K562 (cell line): ENCODE data around the gene MYADML2. TPM values are rescaled to one million over a fixed set of nuclear protein-coding genes. Genes with fewer than 3 reads are reported as not detected.

Source experiments
- ATAC-seq: fragments of 200-7000 bp; cut with Tn5 transposase; 3 replicates; pipeline ENCODE4 v1.9.1; 2020; ENCODE audit warnings: moderate library complexity
- BruUV-seq: library from RNA; stranded (reverse); fragments of 400-500 nt; replicated peaks from 2 replicates; lab custom pipeline; 2021; lab: Mats Ljungman, UMichigan
- CTCF ChIA-PET: fragments of 300-600 bp; formaldehyde crosslinking; extraction: SDS; loops from one replicate; lab custom pipeline; 2021; ENCODE audit warnings: low intra/inter-chr PET ratio; lab: Yijun Ruan, JAX
- POLR2A ChIA-PET: fragments of 300-600, 350-650 bp; sonication (Branson Sonifier 250); formaldehyde crosslinking; extraction: SDS; loops from one replicate; lab custom pipeline; 2021; ENCODE audit warnings: antibody characterized with exemption, inconsistent platforms; lab: Yijun Ruan, JAX
- DNase-seq, 4 experiments: peaks; one replicate each; pipeline versions ENCODE4 v3.0.0 to v3.0.0-alpha.2; 2011 to 2018; ENCODE audit warnings: low spot score in 3 of 4, mixed read lengths in 3 of 4; ENCODE audit errors: extremely low read depth in 1 of 4
- FAIRE-seq: peaks from 2 replicates; lab custom pipeline; 2011; peaks lifted over from hg19 to GRCh38; lab: Jason Lieb, UNC
- H2AFZ ChIP-seq: 2 replicates; pipeline ENCODE4 v1.6.0; 2011; ENCODE audit warnings: low read depth, low read length, control low read depth, inconsistent platforms
- H3K27ac ChIP-seq: fragments of 200-600 bp; 3 replicates; pipeline ENCODE4 v1.8.0; 2011; ENCODE audit warnings: low read depth, mild to moderate bottlenecking, control low read depth, inconsistent platforms, low read length, moderate library complexity, mixed read lengths; ENCODE audit errors: extremely low read depth
- H3K27me3 ChIP-seq, 2 experiments: fragments of 300-600 bp in 1 of 2; 2 replicates in 1 of 2; 3 replicates in 1 of 2; pipeline versions ENCODE4 v1.6.0 to v1.8.0; 2011; ENCODE audit warnings: inconsistent platforms in 2 of 2, low read length in 2 of 2, mild to moderate bottlenecking in 1 of 2, mixed read lengths in 1 of 2, moderate library complexity in 1 of 2; ENCODE audit not compliant: control insufficient read depth in 2 of 2, insufficient read depth in 2 of 2
- H3K36me3 ChIP-seq: fragments of 300-600 bp; 3 replicates; pipeline ENCODE4 v1.8.0; 2011; ENCODE audit warnings: mild to moderate bottlenecking, low read length, inconsistent platforms; ENCODE audit not compliant: control insufficient read depth, insufficient read depth
- H3K4me1 ChIP-seq, 2 experiments: fragments of 200-600 bp in 1 of 2; replicated peaks in 1 of 2; 2 replicates in 1 of 2; 3 replicates in 1 of 2; pipeline versions ENCODE4 v1.5.1 to v1.8.0; 2011; ENCODE audit warnings: inconsistent platforms in 2 of 2, low read length in 2 of 2, mild to moderate bottlenecking in 1 of 2, mixed read lengths in 1 of 2, moderate library complexity in 1 of 2; ENCODE audit not compliant: control insufficient read depth in 2 of 2, insufficient read depth in 2 of 2
- H3K4me2 ChIP-seq: 2 replicates; pipeline ENCODE4 v1.6.1; 2011; ENCODE audit warnings: low read length, control low read depth, inconsistent platforms, mixed read lengths; ENCODE audit not compliant: insufficient read depth
- H3K4me3 ChIP-seq: fragments of 200-600 bp; sonication (generic), shearing (Covaris generic); 2 replicates; pipeline ENCODE4 v1.5.1; 2016; ENCODE audit warnings: control low read depth, inconsistent platforms
- H3K79me2 ChIP-seq: fragments of 200-600 bp; 3 replicates; pipeline ENCODE4 v1.8.0; 2011; ENCODE audit warnings: low read length, inconsistent platforms; ENCODE audit not compliant: control insufficient read depth, insufficient read depth
- H3K9ac ChIP-seq, 2 experiments: 2 replicates each; pipeline versions ENCODE4 v1.6.0 to v1.6.1; 2011; ENCODE audit warnings: low read depth in 2 of 2, low read length in 2 of 2, control low read depth in 1 of 2, inconsistent platforms in 1 of 2, mild to moderate bottlenecking in 1 of 2, mixed read lengths in 1 of 2; ENCODE audit not compliant: insufficient read depth in 1 of 2
- H3K9me1 ChIP-seq: one replicate; pipeline ENCODE4 v1.6.0; 2011; ENCODE audit warnings: inconsistent platforms, mild to moderate bottlenecking, low read length, moderate library complexity; ENCODE audit not compliant: control insufficient read depth, insufficient read depth
- H3K9me3 ChIP-seq: replicated peaks from 2 replicates; pipeline ENCODE4 v1.5.1; 2011; ENCODE audit warnings: low read depth, low read length, inconsistent platforms; ENCODE audit not compliant: control insufficient read depth, insufficient read depth
- H4K20me1 ChIP-seq: replicated peaks from 2 replicates; pipeline ENCODE4 v1.6.1; 2011; ENCODE audit warnings: low read length, inconsistent platforms, mixed read lengths; ENCODE audit not compliant: control insufficient read depth, insufficient read depth
- ATF7 ChIP-seq: fragments of 450-650 bp; IDR thresholded peaks from 2 replicates; pipeline ENCODE4 v1.7.1; 2014; ENCODE audit warnings: mild to moderate bottlenecking, moderate library complexity
- HCFC1 ChIP-seq: IDR thresholded peaks from 2 replicates; pipeline ENCODE4 v1.6.1; 2012; ENCODE audit warnings: low read depth, low read length, improper control_type of control experiment
- HMG20A ChIP-seq: fragments of 450-650 bp; formaldehyde crosslinking; conservative IDR thresholded peaks from 2 replicates; pipeline ENCODE4 v1.4.0; 2020; ENCODE audit warnings: mild to moderate bottlenecking, mixed read lengths
- IRF2 ChIP-seq: sonication (generic); formaldehyde crosslinking; IDR thresholded peaks from 2 replicates; pipeline ENCODE4 v1.8.1; 2022; ENCODE audit warnings: mild to moderate bottlenecking, missing genetic modification reagents
- KAT7 ChIP-seq: sonication (generic); formaldehyde crosslinking; IDR thresholded peaks from 2 replicates; pipeline ENCODE4 v1.8.0; 2022; ENCODE audit warnings: missing genetic modification reagents, mild to moderate bottlenecking, borderline replicate concordance
- L3MBTL2 ChIP-seq: fragments of 450-650 bp; IDR thresholded peaks from 2 replicates; pipeline ENCODE4 v1.6.1; 2016; ENCODE audit warnings: mild to moderate bottlenecking, moderate library complexity
- NFIX ChIP-seq: fragments of 250-450 bp; sonication (Bioruptor Pico); IDR thresholded peaks from 2 replicates; pipeline ENCODE4 v1.4.0; 2020; ENCODE audit warnings: low read depth, mild to moderate bottlenecking, moderate library complexity
- PCBP1 ChIP-seq: fragments of 200-400 bp; formaldehyde crosslinking; IDR thresholded peaks from 2 replicates; pipeline ENCODE4 v1.6.1; 2018; ENCODE audit warnings: mild to moderate bottlenecking, low read depth, low read length; ENCODE audit not compliant: poor library complexity, severe bottlenecking
- PML ChIP-seq: IDR thresholded peaks from 2 replicates; pipeline ENCODE4 v1.6.1; 2012; ENCODE audit warnings: low read length, inconsistent platforms
- POLR2G ChIP-seq: fragments of 200-400 bp; formaldehyde crosslinking; IDR thresholded peaks from 2 replicates; pipeline ENCODE4 v1.6.1; 2017; ENCODE audit warnings: low read depth, mild to moderate bottlenecking, antibody characterized with exemption, low read length, moderate library complexity
- TSC22D4 ChIP-seq: fragments of 450-650 bp; IDR thresholded peaks from 2 replicates; pipeline ENCODE4 v1.6.1; 2016; ENCODE audit warnings: missing genetic modification characterization, missing biosample characterization, control low read depth
- ZNF197 ChIP-seq: fragments of 200-800 bp; sonication (Bioruptor generic); IDR thresholded peaks from 2 replicates; pipeline ENCODE4 v1.6.1; 2016; ENCODE audit warnings: low read depth, missing genetic modification characterization, missing compliant biosample characterization
- ZNF253 ChIP-seq: fragments of 250-450 bp; sonication (Bioruptor Pico); conservative IDR thresholded peaks from 2 replicates; pipeline ENCODE4 v1.6.1; 2021; ENCODE audit warnings: mild to moderate bottlenecking
- ZNF57 ChIP-seq: fragments of 450-650 bp; formaldehyde crosslinking; IDR thresholded peaks from 2 replicates; pipeline ENCODE4 v1.4.0; 2020; ENCODE audit warnings: mild to moderate bottlenecking, moderate library complexity
- ZNF584 ChIP-seq: fragments of 200-800 bp; sonication (Bioruptor generic); IDR thresholded peaks from 2 replicates; pipeline ENCODE4 v1.6.1; 2016; ENCODE audit warnings: low read depth, mild to moderate bottlenecking, missing genetic modification characterization, missing compliant biosample characterization
- WGBS: fragments of 100-300 bp; shearing (Covaris generic); methylation state at CpG from one replicate; pipeline ENCODE4 v1.1.6; 2016; ENCODE audit warnings: low coverage, mixed read lengths; ENCODE audit not compliant: insufficient coverage; ENCODE audit errors: missing lambda C conversion rate; 5-methylcytosine and 5-hydroxymethylcytosine counted together
- in situ Hi-C: fragments of 300-500 bp; cut with MboI; formaldehyde crosslinking; loops from 4 replicates; pipeline ENCODE4 v1.15.0; 2018; ENCODE audit warnings: inconsistent platforms, mixed read lengths
- intact Hi-C: fragments of 100-400 bp; cut with micrococcal nuclease; formaldehyde crosslinking; loops from 2 replicates; pipeline ENCODE4 v1.14.2; 2022
- polyA plus RNA-seq, 8 experiments: library from polyadenylated mRNA; depleted of rRNA in 4 of 8; stranded (reverse) in 5 of 8; unstranded in 3 of 8; fragments of >200 nt; fragmentation: Nextera tagmentation in 2 of 8; fragmentation: Illumina TruSeq in 1 of 8; extraction: Ambion mirVana in 2 of 8; extraction: Trizol in 1 of 8; gene quantifications; 2 replicates each; pipeline versions ENCODE4 v1.2.1 to v1.2.3, GENCODE V29; 2011 to 2014; ENCODE audit warnings: inconsistent platforms in 1 of 8, missing spikeins in 1 of 8
- total RNA-seq, 7 experiments: library from RNA; depleted of rRNA in 6 of 7; stranded (reverse); fragments of >200 nt in 6 of 7; fragmentation: Illumina TruSeq in 2 of 7; extraction: Trizol in 2 of 7; gene quantifications; 2 replicates each; pipeline versions ENCODE4 v1.2.1 to v1.2.3, GENCODE V29; 2011 to 2021; ENCODE audit warnings: low replicate concordance in 1 of 7
- TF ChIP-seq, protein P1 (sequence below): sonication (generic); formaldehyde crosslinking; IDR thresholded peaks from 2 replicates; pipeline ENCODE4 v1.8.1; 2023; ENCODE audit warnings: mild to moderate bottlenecking, missing genetic modification reagents
- TF ChIP-seq, protein P2 (sequence below): IDR thresholded peaks from 2 replicates; pipeline ENCODE4 v1.6.1; 2011; ENCODE audit warnings: borderline replicate concordance, low read depth, mild to moderate bottlenecking, moderate library complexity, low read length; ENCODE audit not compliant: insufficient read depth, poor library complexity, severe bottlenecking

The MYADML2 gene
- total and polyA plus RNA-seq, 9 of the 15 experiments (the other 6 are each of a cell fraction or from before 2014, with no cell fraction given), result not detected

GRCh38 chr17:81959362-81960129, 12.5 kb upstream of the MYADML2 start:
- under 1% methylated on average over 43 of the region's 112 CpGs for WGBS
- Histone ChIP-seq H3K4me3 (peak overlapping the region; percentile 58), H3K4me1 (peaks cover 7 to 73% of the 10 kb centered on the region in 2 experiments; a peak in 4 of 5 replicates), H3K27ac (peak overlapping the region; percentile 68), H3K79me2 (peaks cover 20% of the 10 kb centered on the region), H3K9ac (peak overlapping the region; percentile 82 to 92), H3K27me3 (no peaks in the 10 kb centered on the region), H3K9me1 (no peaks in the 10 kb centered on the region), H2AFZ (peak overlapping the region; percentile 91), H3K4me2 (peak overlapping the region; percentile 85), H4K20me1 (no peaks in the 10 kb centered on the region), H3K36me3 (peaks cover 15% of the 10 kb centered on the region; the same call in 2 of the 3 replicates), H3K9me3 (no peaks in the 10 kb centered on the region)
- BruUV-seq, result no TSS peak
- ChIA-PET CTCF (interaction anchor here (0.5 to 5.2 kb wide), 8 partner anchors 61 to 808 kb away, joined by 3 to 103 read pairs (median 4); partner anchors contain the start of genes CENPX, DCXR and LRRC45), POLR2A (interaction anchor here (0.6 to 1.6 kb wide), 17 partner anchors 8 to 224 kb away, joined by 3 to 7 read pairs (median 4); partner anchors contain the start of genes ASPSCR1, CENPX, LRRC45 and PYCR1)
- DNase-seq, result peak; percentile 85 to 88 (median 86)
- peak; percentile 84 for ATAC-seq
- in situ Hi-C loops, result no loop called here
- FAIRE-seq, result no peak
- intact Hi-C loops, result loop anchor here (1.0 to 10.0 kb wide), 2 partner anchors 62 to 195 kb away; no protein-coding TSS in a partner anchor
- peak; percentile 38; the same call in 1 of the 2 replicates for TF ChIP-seq ZNF584
- TF ChIP-seq POLR2G, result peak; percentile 83
- TF ChIP-seq KAT7, result peak; percentile 47; the same call in 1 of the 2 replicates
- TF ChIP-seq ATF7, result peak; percentile 52; the same call in 1 of the 2 replicates
- no peak for TF ChIP-seq ZNF253
- TF ChIP-seq ZNF57 (CRISPR knock-in tag), result no peak
- TF ChIP-seq IRF2, result 0 out of 2 replicates have a peak, but pooled peaks have one; percentile 12
- TF ChIP-seq L3MBTL2, result peak; percentile 91
- TF ChIP-seq, protein P1, sequence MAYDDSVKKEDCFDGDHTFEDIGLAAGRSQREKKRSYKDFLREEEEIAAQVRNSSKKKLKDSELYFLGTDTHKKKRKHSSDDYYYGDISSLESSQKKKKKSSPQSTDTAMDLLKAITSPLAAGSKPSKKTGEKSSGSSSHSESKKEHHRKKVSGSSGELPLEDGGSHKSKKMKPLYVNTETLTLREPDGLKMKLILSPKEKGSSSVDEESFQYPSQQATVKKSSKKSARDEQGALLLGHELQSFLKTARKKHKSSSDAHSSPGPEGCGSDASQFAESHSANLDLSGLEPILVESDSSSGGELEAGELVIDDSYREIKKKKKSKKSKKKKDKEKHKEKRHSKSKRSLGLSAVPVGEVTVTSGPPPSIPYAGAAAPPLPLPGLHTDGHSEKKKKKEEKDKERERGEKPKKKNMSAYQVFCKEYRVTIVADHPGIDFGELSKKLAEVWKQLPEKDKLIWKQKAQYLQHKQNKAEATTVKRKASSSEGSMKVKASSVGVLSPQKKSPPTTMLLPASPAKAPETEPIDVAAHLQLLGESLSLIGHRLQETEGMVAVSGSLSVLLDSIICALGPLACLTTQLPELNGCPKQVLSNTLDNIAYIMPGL (CRISPR knock-in tag), result peak; percentile 87; the same call in 1 of the 2 replicates
- TF ChIP-seq HMG20A (CRISPR knock-in tag), result no peak
- TF ChIP-seq, protein P2, sequence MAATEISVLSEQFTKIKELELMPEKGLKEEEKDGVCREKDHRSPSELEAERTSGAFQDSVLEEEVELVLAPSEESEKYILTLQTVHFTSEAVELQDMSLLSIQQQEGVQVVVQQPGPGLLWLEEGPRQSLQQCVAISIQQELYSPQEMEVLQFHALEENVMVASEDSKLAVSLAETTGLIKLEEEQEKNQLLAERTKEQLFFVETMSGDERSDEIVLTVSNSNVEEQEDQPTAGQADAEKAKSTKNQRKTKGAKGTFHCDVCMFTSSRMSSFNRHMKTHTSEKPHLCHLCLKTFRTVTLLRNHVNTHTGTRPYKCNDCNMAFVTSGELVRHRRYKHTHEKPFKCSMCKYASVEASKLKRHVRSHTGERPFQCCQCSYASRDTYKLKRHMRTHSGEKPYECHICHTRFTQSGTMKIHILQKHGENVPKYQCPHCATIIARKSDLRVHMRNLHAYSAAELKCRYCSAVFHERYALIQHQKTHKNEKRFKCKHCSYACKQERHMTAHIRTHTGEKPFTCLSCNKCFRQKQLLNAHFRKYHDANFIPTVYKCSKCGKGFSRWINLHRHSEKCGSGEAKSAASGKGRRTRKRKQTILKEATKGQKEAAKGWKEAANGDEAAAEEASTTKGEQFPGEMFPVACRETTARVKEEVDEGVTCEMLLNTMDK, result peak; percentile 80
- TF ChIP-seq ZNF197 (CRISPR knock-in tag), result 0 out of 2 replicates have a peak, but pooled peaks have one; percentile 30
- TF ChIP-seq TSC22D4 (tag), result no peak
- TF ChIP-seq NFIX (CRISPR knock-in tag), result no peak
- no peak for TF ChIP-seq PML
- TF ChIP-seq HCFC1, result peak; percentile 29; the same call in 1 of the 2 replicates
- TF ChIP-seq PCBP1, result peak; percentile 60
